Smooth muscle cell (in vitro differentiated cells): Measurements from ENCODE around the gene PHF19. TPM values are rescaled to one million over a fixed set of nuclear protein-coding genes. Genes with fewer than 3 reads are reported as not detected.

Source experiments
- DNase-seq: peaks from one replicate; lab custom pipeline; 2025; ENCODE audit not compliant: unreplicated experiment; lab: John Stamatoyannopoulos, UW
- H2AFZ ChIP-seq: fragments of 200-600 bp; sonication (generic); 2 replicates; pipeline ENCODE4 v1.6.0; 2016; ENCODE audit warnings: antibody characterized with exemption, low read depth, mild to moderate bottlenecking
- H3F3A ChIP-seq: fragments of 200-600 bp; sonication (generic); 2 replicates; pipeline ENCODE4 v1.6.0; 2017; ENCODE audit warnings: antibody characterized with exemption, low read depth
- H3K27ac ChIP-seq: fragments of 200-600 bp; sonication (generic); 2 replicates; pipeline ENCODE4 v1.5.1; 2016; ENCODE audit warnings: low read depth, mild to moderate bottlenecking
- H3K27me3 ChIP-seq: fragments of 200-600 bp; sonication (generic); 2 replicates; pipeline ENCODE4 v1.6.1; 2016; ENCODE audit warnings: low read depth, mild to moderate bottlenecking
- H3K36me3 ChIP-seq: fragments of 200-600 bp; sonication (generic); 2 replicates; pipeline ENCODE4 v1.5.1; 2016; ENCODE audit warnings: low read depth
- H3K4me1 ChIP-seq: fragments of 200-600 bp; sonication (generic); 2 replicates; pipeline ENCODE4 v1.5.1; 2016; ENCODE audit warnings: low read depth
- H3K4me2 ChIP-seq: fragments of 200-600 bp; sonication (generic); 2 replicates; pipeline ENCODE4 v1.6.0; 2016; ENCODE audit warnings: mild to moderate bottlenecking
- H3K4me3 ChIP-seq: fragments of 200-600 bp; sonication (generic); 2 replicates; pipeline ENCODE4 v1.5.1; 2016; ENCODE audit warnings: mild to moderate bottlenecking
- H3K79me2 ChIP-seq: fragments of 200-600 bp; sonication (generic); 2 replicates; pipeline ENCODE4 v1.6.0; 2016; ENCODE audit warnings: low read depth, mild to moderate bottlenecking
- H3K9ac ChIP-seq: fragments of 200-600 bp; sonication (generic); 2 replicates; pipeline ENCODE4 v1.6.0; 2016; ENCODE audit warnings: low read depth
- H3K9me3 ChIP-seq: fragments of 200-600 bp; sonication (generic); replicated peaks from 2 replicates; pipeline ENCODE4 v1.5.1; 2016; ENCODE audit warnings: low read depth
- H4K20me1 ChIP-seq: fragments of 200-600 bp; sonication (generic); 2 replicates; pipeline ENCODE4 v1.6.0; 2016; ENCODE audit warnings: low read depth
- CTCF ChIP-seq: fragments of 200-600 bp; sonication (generic); IDR thresholded peaks from 2 replicates; pipeline ENCODE4 v1.5.1; 2017; ENCODE audit warnings: borderline replicate concordance, mild to moderate bottlenecking, antibody characterized with exemption; ENCODE audit not compliant: insufficient read depth, poor library complexity, severe bottlenecking
- WGBS: methylation state at CpG from one replicate; pipeline ENCODE4 v1.1.7; 2016; ENCODE audit warnings: low lambda C conversion rate; 5-methylcytosine and 5-hydroxymethylcytosine counted together
- polyA plus RNA-seq: library from polyadenylated mRNA; unstranded; fragments of >200 nt; fragmentation: Nextera tagmentation; extraction: Ambion mirVana; gene quantifications from 2 replicates; pipeline ENCODE4 v1.2.1, GENCODE V29; 2016
- total RNA-seq: library from RNA; depleted of rRNA; stranded (reverse); fragments of >200 nt; gene quantifications from 2 replicates; pipeline ENCODE4 v1.2.3, GENCODE V29; 2014

PHF19 gene
- total and polyA plus RNA-seq, 2 experiments from 2014 or later, result 14.1 to 19.3 TPM

GRCh38 chr9:120875643-120875953, 1.4 kb downstream of the PHF19 start:
- H2AFZ ChIP-seq, result no peak overlapping the region
- H3K4me3 ChIP-seq, result no peak overlapping the region
- no peaks in the 10 kb centered on the region for H3K9me3 ChIP-seq
- H4K20me1 ChIP-seq, result no peaks in the 10 kb centered on the region
- H3K27ac ChIP-seq, result no peak overlapping the region
- H3K79me2 ChIP-seq, result no peaks in the 10 kb centered on the region
- no peak overlapping the region for H3K9ac ChIP-seq
- 55% methylated on average over 7 of the region's 7 CpGs for WGBS
- no peaks in the 10 kb centered on the region for H3F3A ChIP-seq
- peaks cover 5% of the 10 kb centered on the region for H3K4me1 ChIP-seq
- TF ChIP-seq CTCF, result no peak
- peak overlapping the region; percentile 92 for H3K4me2 ChIP-seq
- DNase-seq, result no peak
- H3K27me3 ChIP-seq, result no peaks in the 10 kb centered on the region
- H3K36me3 ChIP-seq, result no peaks in the 10 kb centered on the region

GRCh38 chr9:120875195-120875565, 1.8 kb downstream of the PHF19 start:
- Histone ChIP-seq H3K9me3 (no peaks in the 10 kb centered on the region), H3K27ac (no peak overlapping the region), H3K4me1 (peaks cover 5% of the 10 kb centered on the region), H3K9ac (no peak overlapping the region), H3K79me2 (no peaks in the 10 kb centered on the region), H4K20me1 (no peaks in the 10 kb centered on the region), H3K27me3 (no peaks in the 10 kb centered on the region), H3K36me3 (no peaks in the 10 kb centered on the region), H2AFZ (no peak overlapping the region), H3K4me2 (no peak overlapping the region), H3K4me3 (no peak overlapping the region), H3F3A (no peaks in the 10 kb centered on the region)
- 82% methylated on average over 4 of the region's 4 CpGs for WGBS
- no peak for DNase-seq
- TF ChIP-seq CTCF, result no peak

GRCh38 chr9:120874226-120875194, 2.5 kb downstream of the PHF19 start:
- Histone ChIP-seq H3K79me2 (no peaks in the 10 kb centered on the region), H3K4me3 (no peak overlapping the region), H3K27me3 (no peaks in the 10 kb centered on the region), H4K20me1 (no peaks in the 10 kb centered on the region), H3K4me2 (no peak overlapping the region), H3K36me3 (no peaks in the 10 kb centered on the region), H3K9me3 (no peaks in the 10 kb centered on the region), H3K9ac (no peak overlapping the region), H2AFZ (no peak overlapping the region), H3F3A (no peaks in the 10 kb centered on the region), H3K27ac (no peak overlapping the region), H3K4me1 (peaks cover 5% of the 10 kb centered on the region)
- no peak for DNase-seq
- WGBS, result 95% methylated on average over 10 of the region's 10 CpGs
- TF ChIP-seq CTCF, result no peak

- Histone ChIP-seq H2AFZ (no peak overlapping the region), H3K4me2 (no peak overlapping the region), H3K79me2 (no peaks in the 10 kb centered on the region), H3K27ac (no peak overlapping the region), H3K9ac (no peak overlapping the region), H3K4me1 (peaks cover 5% of the 10 kb centered on the region), H3F3A (no peaks in the 10 kb centered on the region), H3K27me3 (no peaks in the 10 kb centered on the region), H3K36me3 (no peaks in the 10 kb centered on the region), H3K9me3 (no peaks in the 10 kb centered on the region), H4K20me1 (no peaks in the 10 kb centered on the region), H3K4me3 (no peak overlapping the region)
- 72% methylated on average over 4 of the region's 4 CpGs for WGBS
- TF ChIP-seq CTCF, result no peak
- DNase-seq, result no peak
These were observed 3.5 kb downstream of the PHF19 start for GRCh38 chr9:120873512-120873911.
